GM10266 (cell line): Measurements from ENCODE around the gene RAP2C.

Experiments
- DNase-seq: peaks from one replicate; pipeline ENCODE4 v3.0.0; 2012; ENCODE audit errors: extremely low spot score
- CTCF ChIP-seq: IDR thresholded peaks from 2 replicates; pipeline ENCODE4 v1.5.1; 2012; ENCODE audit warnings: mild to moderate bottlenecking, low read depth; ENCODE audit not compliant: control insufficient read depth, insufficient read depth; ENCODE audit errors: missing control alignments

RAP2C gene

DNA sequence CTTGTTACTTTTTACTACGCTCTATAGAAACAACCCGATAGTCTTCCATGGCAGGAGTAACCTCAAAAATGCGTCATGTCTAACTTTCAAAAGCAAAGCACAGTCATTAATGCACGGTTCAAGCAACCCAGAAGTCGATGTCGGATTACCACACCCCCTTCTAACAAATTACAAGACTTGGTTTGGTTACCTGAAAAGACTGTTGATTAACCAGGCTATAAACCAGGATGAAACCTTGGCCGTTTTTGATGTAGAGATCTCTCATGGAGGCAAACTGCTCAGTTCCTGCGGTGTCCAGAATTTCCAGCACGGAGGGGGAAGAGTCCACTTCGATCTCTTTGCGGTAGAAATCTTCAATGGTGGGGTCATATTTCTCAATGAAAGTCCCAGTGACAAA, 2.4 kb downstream of the RAP2C start:
- no peak for TF ChIP-seq CTCF
- DNase-seq, result no peak

DNA sequence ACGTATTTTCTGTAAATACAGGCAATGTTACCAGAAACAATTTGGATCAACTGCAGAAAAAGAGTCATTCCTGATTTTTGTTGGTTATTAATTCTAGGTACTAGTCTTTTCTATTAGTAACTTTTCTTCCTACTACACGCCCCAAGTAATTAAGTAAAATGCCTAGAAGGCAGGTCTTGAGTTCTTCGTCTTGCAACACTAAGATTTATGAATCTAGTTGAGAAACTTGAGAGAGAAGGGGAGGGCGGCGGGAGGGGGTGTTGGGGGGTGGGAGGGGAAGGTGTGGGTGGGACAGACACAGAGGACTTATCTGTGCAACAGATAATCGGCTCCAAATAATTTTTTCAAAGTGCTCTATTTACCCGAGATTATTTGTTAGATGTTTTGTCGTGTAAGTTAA, 3.0 kb downstream of the RAP2C start:
- no peak for TF ChIP-seq CTCF
- no peak for DNase-seq

- TF ChIP-seq CTCF, result no peak
- no peak for DNase-seq
Observed at GRCh38 chrX:132214518-132214917, 4.7 kb downstream of the RAP2C start.

DNA sequence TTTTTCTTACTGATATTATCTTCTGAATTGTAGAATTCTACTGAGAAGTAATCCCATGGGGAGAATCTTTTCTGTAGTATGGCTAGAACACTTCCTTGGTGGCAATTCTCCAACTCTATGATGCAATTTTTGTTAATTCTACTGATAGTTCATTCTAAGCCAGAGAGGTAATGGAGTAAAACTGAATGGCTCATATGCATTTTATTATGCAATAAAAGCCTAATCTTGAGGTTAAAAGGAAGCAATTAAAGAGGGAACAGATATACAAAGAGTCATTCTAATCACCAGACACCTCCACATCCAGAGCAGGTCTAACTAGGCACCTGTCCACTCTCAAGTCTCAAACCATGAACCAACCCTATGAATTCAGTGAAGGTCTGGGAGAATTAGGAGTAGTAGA, 9.7 kb downstream of the RAP2C start:
- no peak for DNase-seq
- TF ChIP-seq CTCF, result no peak

DNA sequence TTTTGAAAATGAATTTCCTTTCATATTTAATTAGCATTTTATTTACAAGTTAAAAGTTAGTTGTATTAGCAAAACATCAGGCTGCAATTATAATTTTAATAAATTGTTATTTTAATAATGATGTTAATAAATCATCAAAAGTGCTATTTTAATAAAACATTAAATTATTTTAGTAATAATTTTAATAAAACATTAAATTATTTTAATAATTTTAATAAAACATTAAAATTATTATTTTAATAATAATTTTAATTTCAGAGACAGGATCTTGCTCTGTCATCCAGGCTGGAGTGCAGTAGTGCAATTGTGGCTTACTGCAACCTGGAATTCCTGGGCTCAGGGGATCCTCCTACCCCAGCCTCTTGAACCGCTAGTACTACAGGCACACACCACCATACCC, 10.8 kb downstream of the RAP2C start:
- DNase-seq, result no peak
- TF ChIP-seq CTCF, result no peak

DNA sequence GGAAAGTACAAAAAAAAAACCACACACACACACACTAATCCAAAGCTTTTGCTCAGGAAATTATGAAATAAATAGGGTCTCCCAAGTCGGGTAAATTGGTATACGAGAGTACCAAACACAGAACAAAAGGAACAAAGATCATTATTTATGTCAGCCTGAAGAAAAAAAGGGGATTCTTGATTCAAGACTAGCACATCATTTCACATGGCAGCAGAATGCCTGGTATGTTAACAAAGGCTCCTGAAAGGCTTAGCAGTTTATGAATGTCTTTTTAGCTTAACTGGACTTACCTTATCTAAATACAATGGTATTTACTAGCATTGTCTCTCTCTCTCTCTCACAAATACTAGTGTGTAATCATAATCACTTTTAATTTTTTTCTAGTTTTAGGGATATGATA, 11.3 kb downstream of the RAP2C start:
- DNase-seq, result no peak
- no peak for TF ChIP-seq CTCF

DNA sequence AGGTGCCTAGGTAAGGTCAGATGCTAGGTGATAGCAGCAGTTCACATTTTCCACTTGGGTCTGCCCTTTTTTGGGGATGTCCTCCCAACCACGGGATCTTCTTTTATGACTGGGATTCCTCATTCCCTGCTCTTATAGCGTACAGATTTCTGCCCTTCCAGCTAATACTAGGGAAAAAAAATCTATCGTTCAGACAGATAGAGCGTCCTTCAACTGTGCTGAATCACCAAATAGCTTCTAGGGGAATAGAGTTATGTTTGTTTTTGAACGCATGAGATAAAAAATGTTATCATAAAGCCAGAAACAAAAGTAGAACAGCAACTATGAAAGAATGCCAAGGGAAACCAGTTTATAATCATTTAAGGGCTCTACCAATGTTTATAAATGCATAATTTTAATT, 13.0 kb downstream of the RAP2C start:
- DNase-seq, result no peak
- TF ChIP-seq CTCF, result no peak

DNA sequence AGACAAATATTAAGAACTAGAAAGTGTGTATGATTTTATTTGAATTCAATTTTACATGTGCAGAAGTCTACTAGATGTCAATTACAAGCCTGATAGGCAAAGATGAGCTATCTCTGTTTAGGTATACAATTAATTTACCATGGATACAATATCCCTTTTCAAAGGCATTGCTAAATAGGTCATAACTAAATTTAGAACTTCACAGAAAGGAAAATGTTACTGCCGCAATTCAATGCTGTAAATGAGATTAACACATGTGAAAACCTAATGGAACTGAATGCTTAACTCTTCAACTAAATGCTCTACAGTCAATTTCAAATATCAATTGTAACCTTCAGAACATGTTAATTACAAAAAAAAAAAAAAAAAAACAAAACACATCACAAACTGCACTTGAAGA, 14.6 kb downstream of the RAP2C start:
- TF ChIP-seq CTCF, result no peak
- no peak for DNase-seq
